Measurements from ENCODE around the gene STK25.

STK25 gene

GRCh38 chr2:241493092-241493491, 15.3 kb downstream of the STK25 start:
- DNase-seq (ENCODE audit: low read depth in 2 of 2) = no peak

GRCh38 chr2:241492174-241492565, 16.2 kb downstream of the STK25 start:
- no peak for DNase-seq (ENCODE audit: low read depth in 2 of 2)

GRCh38 chr2:241491549-241492173, 16.7 kb downstream of the STK25 start:
- no peak for DNase-seq (ENCODE audit: low read depth in 2 of 2)

- no peak for DNase-seq (ENCODE audit: low read depth in 2 of 2)
Observed at GRCh38 chr2:241490825-241491506, 17.4 kb downstream of the STK25 start.

- no peak for DNase-seq (ENCODE audit: low read depth in 2 of 2)
Observed at GRCh38 chr2:241489733-241490680, 18.4 kb downstream of the STK25 start.

GRCh38 chr2:241489088-241489487, 19.3 kb downstream of the STK25 start:
- DNase-seq (ENCODE audit: low read depth in 2 of 2) = no peak

- DNase-seq (ENCODE audit: low read depth in 2 of 2) = no peak
Observed at GRCh38 chr2:241485172-241485911, 23.0 kb downstream of the STK25 start.

GRCh38 chr2:241483305-241483704, 25.1 kb downstream of the STK25 start:
- no peak for DNase-seq (ENCODE audit: low read depth in 2 of 2)

GRCh38 chr2:241482126-241482955, 26.0 kb downstream of the STK25 start:
- no peak for DNase-seq (ENCODE audit: low read depth in 2 of 2)

DNA sequence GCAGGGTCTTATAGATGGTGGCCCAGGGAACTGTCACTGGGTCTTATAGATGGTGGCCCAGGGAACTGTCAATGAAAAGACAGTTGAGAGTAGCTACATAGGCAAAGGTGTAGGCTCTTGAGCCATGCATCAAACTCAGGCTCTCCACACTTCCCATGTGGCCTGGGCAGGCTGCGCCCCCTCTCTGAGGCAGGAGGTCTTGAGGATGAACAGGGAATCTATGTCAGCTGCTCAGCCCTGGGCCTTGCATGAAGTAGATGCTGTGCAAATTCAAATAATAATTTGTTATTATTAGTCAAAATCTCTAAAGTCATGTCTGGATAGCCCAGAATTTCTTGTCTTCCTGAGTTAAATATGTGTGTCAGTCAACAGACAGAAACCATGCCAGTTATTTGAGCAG, 26.7 kb downstream of the STK25 start:
- no peak for DNase-seq (ENCODE audit: low read depth in 2 of 2)

- no peak for DNase-seq (ENCODE audit: low read depth in 2 of 2)
Observed at GRCh38 chr2:241479026-241479898, 29.1 kb downstream of the STK25 start.

GRCh38 chr2:241478166-241478565, 30.2 kb downstream of the STK25 start:
- DNase-seq (ENCODE audit: low read depth in 2 of 2) = no peak

DNA sequence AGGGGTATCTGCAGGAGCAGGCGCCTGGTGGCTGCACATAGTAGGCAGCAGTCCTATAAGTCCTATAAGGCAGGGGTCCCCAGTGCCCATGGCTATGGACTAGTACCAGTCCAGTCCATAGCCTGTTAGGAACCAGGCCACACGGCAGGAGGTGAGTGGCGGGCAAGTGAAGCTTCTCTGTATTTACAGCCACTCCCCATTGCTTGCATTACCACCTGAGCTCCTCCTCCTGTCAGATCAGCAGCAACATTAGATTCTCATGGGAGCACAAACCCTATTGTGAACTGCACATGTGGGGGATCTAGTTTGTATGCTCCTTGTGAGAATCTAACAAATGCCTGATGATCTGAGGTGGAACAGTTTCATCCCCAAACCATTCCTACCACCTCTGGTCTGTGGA, 33.1 kb downstream of the STK25 start:
- no peak for DNase-seq (ENCODE audit: low read depth in 2 of 2)

GRCh38 chr2:241473399-241473798, 35.0 kb downstream of the STK25 start:
- no peak for DNase-seq (ENCODE audit: low read depth in 2 of 2)

DNA sequence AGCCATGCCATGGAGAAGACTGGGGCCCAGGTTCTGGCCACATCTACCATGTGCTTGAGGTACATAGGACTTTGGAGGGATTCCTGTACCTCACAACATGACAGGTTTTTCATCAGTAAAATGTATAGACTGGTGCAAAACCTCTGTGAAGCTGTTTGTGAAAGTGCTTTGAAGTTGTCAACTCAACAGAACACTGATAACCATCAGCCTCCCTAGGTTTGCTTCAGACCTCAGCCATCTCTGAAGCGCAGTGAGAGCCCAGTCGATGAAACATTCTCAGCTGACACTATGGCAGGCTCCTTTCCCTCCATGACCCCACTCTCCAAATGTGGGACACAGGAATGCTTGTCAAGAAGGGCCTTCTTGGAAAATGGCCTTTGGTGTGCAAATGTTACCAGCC, 38.6 kb downstream of the STK25 start:
- no peak for DNase-seq (ENCODE audit: low read depth in 2 of 2)

DNA sequence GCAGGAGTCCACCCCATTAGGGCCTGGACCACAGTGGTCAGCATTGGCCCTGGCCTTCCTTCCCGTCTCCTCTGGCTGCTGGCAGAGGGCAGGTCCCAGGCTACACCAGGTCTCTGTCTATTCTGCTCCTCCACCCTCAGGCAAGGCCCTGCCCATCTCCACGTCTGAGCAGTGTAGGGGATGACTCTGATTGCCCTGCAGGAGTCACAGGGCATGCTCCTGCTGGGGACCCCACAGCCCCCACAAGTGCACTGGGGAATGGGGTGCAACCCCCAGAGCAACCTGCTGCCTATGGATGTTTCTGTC, 40.0 kb downstream of the STK25 start:
- DNase-seq (ENCODE audit: low read depth in 2 of 2) = no peak

DNA sequence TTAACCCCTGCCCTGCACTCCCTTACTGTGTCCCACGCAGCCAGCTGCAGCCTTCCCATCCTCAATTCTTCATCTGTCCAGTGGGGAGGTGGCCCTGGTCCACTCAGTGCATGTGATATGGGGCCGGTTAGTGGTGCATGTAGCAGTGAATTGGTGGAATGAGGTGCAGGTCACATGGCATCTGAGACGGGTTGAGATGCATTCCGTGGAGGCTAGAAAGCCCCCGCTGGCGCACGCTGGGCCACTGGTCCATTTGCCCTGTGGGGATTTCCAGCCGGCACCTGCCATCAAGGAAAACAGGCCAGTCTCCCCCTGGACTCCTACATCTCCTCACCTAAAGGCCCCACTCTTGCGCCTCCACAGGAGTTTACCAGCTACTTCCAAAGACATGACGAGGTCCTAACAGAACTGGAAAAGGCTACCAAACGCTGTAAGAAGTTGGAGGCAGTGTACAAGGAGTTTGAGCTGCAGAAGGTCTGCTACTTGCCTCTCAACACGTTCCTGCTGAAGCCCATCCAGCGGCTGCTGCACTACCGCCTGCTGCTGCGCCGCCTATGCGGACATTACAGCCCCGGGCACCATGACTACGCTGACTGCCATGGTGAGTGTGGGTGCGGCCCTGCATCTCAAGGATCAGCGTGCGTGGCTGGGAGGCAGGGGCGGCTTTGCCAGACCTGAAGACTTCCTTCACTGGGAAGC, 40.5 kb downstream of the STK25 start:
- DNase-seq (ENCODE audit: low read depth in 2 of 2) = no peak

DNA sequence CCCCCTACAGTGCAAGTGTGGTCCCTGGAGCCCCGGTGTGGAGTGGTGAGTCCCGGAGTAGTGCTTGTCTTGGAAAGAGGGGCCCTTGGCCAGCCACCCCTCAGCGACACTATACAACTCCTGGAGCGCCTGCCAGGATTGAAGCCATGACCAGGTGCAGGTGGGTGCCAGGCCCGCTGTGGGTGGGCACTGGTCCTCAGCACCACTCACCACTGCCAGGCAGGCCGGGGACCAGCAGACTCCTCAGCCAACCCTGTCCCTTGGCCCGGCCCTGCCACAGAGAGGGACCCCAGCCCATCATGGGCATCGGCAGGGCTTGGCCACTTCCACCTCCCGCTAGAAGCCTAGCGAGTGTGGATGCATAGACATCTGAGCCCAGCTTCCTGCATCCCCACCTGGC, 42.2 kb downstream of the STK25 start:
- no peak for DNase-seq (ENCODE audit: low read depth in 2 of 2)

DNA sequence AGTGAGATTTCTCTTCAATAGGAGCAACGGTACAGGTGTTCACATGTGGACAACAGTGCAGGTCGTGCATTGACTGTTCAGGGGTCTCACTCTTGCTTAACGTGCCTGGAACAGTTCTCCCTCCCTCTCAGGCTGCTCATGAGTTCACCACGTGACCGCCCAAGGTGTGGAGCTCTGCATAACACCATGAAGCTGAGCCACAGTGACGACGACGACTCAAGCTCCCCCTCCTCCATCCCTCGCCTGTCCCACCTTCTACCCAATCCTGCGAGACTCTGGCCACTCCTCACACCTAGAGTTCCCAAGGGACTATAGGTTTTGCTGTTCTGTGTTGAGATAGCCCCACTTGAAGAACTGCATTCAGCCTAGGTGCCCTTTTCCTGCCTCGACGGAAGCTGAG, 42.8 kb downstream of the STK25 start:
- DNase-seq (ENCODE audit: low read depth in 2 of 2) = no peak
